HepG2 (cell line): ENCODE data around the gene FAM216A. TPM values are rescaled to one million over a fixed set of nuclear protein-coding genes. Genes with fewer than 3 reads are reported as not detected.
A peak's percentile ranks its signal among the peaks of the same experiment; 100 is the strongest.

Experiments
- CHD4 ChIP-seq: fragments of 200-600 bp; sonication (generic); IDR thresholded peaks from 2 replicates; pipeline ENCODE4 v1.7.0; 2017; ENCODE audit warnings: mild to moderate bottlenecking, low read length, borderline replicate concordance
- CREB1 ChIP-seq, 2 experiments: fragments of 450-650 bp in 1 of 2; IDR thresholded peaks; 2 replicates each; pipeline ENCODE4 v1.6.1; 2016 to 2017; ENCODE audit warnings: control low read depth in 1 of 2, mild to moderate bottlenecking in 1 of 2, missing compliant biosample characterization in 1 of 2, missing genetic modification characterization in 1 of 2
- EEA1 ChIP-seq: sonication (generic); formaldehyde crosslinking; IDR thresholded peaks from 2 replicates; pipeline ENCODE4 v1.5.1; 2020; ENCODE audit warnings: mild to moderate bottlenecking, missing genetic modification reagents, borderline replicate concordance
- HES4 ChIP-seq: sonication (generic); formaldehyde crosslinking; IDR thresholded peaks from 2 replicates; pipeline ENCODE4 v1.9.0; 2021; ENCODE audit warnings: mild to moderate bottlenecking, missing genetic modification reagents, borderline replicate concordance
- KDM5B ChIP-seq: sonication (generic); formaldehyde crosslinking; IDR thresholded peaks from 2 replicates; pipeline ENCODE4 v1.4.0; 2020; ENCODE audit warnings: missing genetic modification reagents, mild to moderate bottlenecking, borderline replicate concordance
- KLF9 ChIP-seq: IDR thresholded peaks from 2 replicates; pipeline ENCODE4 v1.6.1; 2016; ENCODE audit warnings: low read depth
- MEF2D ChIP-seq: sonication (generic); formaldehyde crosslinking; IDR thresholded peaks from 2 replicates; pipeline ENCODE4 v1.5.1; 2020; ENCODE audit warnings: mild to moderate bottlenecking, missing genetic modification reagents
- ONECUT2 ChIP-seq: sonication (generic); formaldehyde crosslinking; IDR thresholded peaks from 2 replicates; pipeline ENCODE4 v1.4.0; 2020; ENCODE audit warnings: missing genetic modification reagents
- POLR2G ChIP-seq: fragments of 200-400 bp; formaldehyde crosslinking; IDR thresholded peaks from 2 replicates; pipeline ENCODE4 v1.6.1; 2018; ENCODE audit warnings: mild to moderate bottlenecking, low read depth, low read length, moderate library complexity
- RFXAP ChIP-seq: sonication (generic); formaldehyde crosslinking; IDR thresholded peaks from 2 replicates; pipeline ENCODE4 v1.4.0; 2020; ENCODE audit warnings: missing genetic modification reagents, borderline replicate concordance
- SIN3B ChIP-seq: fragments of 150-350 bp; IDR thresholded peaks from 2 replicates; pipeline ENCODE4 v1.6.1; 2014; ENCODE audit warnings: low read length
- SNAI1 ChIP-seq: sonication (generic); formaldehyde crosslinking; IDR thresholded peaks from 2 replicates; pipeline ENCODE4 v1.5.0; 2020; ENCODE audit warnings: mild to moderate bottlenecking, missing genetic modification reagents, borderline replicate concordance
- SRY ChIP-seq: sonication (generic); formaldehyde crosslinking; IDR thresholded peaks from 2 replicates; pipeline ENCODE4 v1.8.0; 2022; ENCODE audit warnings: mild to moderate bottlenecking, missing genetic modification reagents
- TCF7 ChIP-seq: sonication (generic); IDR thresholded peaks from 2 replicates; pipeline ENCODE4 v1.6.1; 2016; ENCODE audit warnings: antibody characterized with exemption, low read depth
- ZFP82 ChIP-seq: sonication (generic); formaldehyde crosslinking; IDR thresholded peaks from 2 replicates; pipeline ENCODE4 v1.5.1; 2020; ENCODE audit warnings: mild to moderate bottlenecking, missing genetic modification reagents, borderline replicate concordance
- ZNF12 ChIP-seq: sonication (generic); formaldehyde crosslinking; IDR thresholded peaks from 2 replicates; pipeline ENCODE4 v1.5.0; 2020; ENCODE audit warnings: missing genetic modification reagents
- ZNF235 ChIP-seq: sonication (generic); formaldehyde crosslinking; IDR thresholded peaks from 2 replicates; pipeline ENCODE4 v1.8.1; 2023; ENCODE audit warnings: mild to moderate bottlenecking, missing genetic modification reagents, borderline replicate concordance
- ZNF44 ChIP-seq: sonication (generic); formaldehyde crosslinking; IDR thresholded peaks from 2 replicates; pipeline ENCODE4 v1.5.1; 2020; ENCODE audit warnings: mild to moderate bottlenecking, missing genetic modification reagents
- ZNF563 ChIP-seq: sonication (generic); formaldehyde crosslinking; IDR thresholded peaks from 2 replicates; pipeline ENCODE4 v1.8.0; 2022; ENCODE audit warnings: mild to moderate bottlenecking, moderate library complexity, missing genetic modification reagents
- polyA plus RNA-seq, 8 experiments: library from polyadenylated mRNA; depleted of rRNA in 3 of 8; stranded (reverse) in 7 of 8; unstranded in 1 of 8; fragments of >200 nt; fragmentation: Illumina TruSeq in 4 of 8; extraction: Trizol in 4 of 8; gene quantifications; 2 replicates each; pipeline versions ENCODE4 v1.2.1 to v1.2.3, GENCODE V29; 2011 to 2016; ENCODE audit warnings: low read depth in 4 of 8, missing spikeins in 1 of 8, mixed read lengths in 1 of 8; ENCODE audit not compliant: insufficient read depth in 1 of 8
- total RNA-seq, 5 experiments: library from RNA; depleted of rRNA; stranded (reverse); fragments of >200 nt; fragmentation: Illumina TruSeq; extraction: Trizol; gene quantifications; 2 replicates each; pipeline ENCODE4 v1.2.3, GENCODE V29; 2016; ENCODE audit warnings: low read depth in 1 of 5
- TF ChIP-seq, protein P1 (sequence below): sonication (generic); formaldehyde crosslinking; IDR thresholded peaks from 2 replicates; pipeline ENCODE4 v1.4.0; 2020; ENCODE audit warnings: missing genetic modification reagents, mild to moderate bottlenecking, borderline replicate concordance
- TF ChIP-seq, protein P2 (sequence below): sonication (generic); formaldehyde crosslinking; conservative IDR thresholded peaks from 2 replicates; pipeline ENCODE4 v1.4.0; 2020; ENCODE audit warnings: missing genetic modification reagents
- TF ChIP-seq, protein P3 (sequence below): sonication (generic); formaldehyde crosslinking; IDR thresholded peaks from 2 replicates; pipeline ENCODE4 v1.5.1; 2020; ENCODE audit warnings: missing genetic modification reagents, mild to moderate bottlenecking, borderline replicate concordance

The FAM216A gene
- total and polyA plus RNA-seq, 2 of the 13 experiments (the other 11 are each of a cell fraction or from before 2014, with no cell fraction given): 20.3 to 31.2 TPM

DNA sequence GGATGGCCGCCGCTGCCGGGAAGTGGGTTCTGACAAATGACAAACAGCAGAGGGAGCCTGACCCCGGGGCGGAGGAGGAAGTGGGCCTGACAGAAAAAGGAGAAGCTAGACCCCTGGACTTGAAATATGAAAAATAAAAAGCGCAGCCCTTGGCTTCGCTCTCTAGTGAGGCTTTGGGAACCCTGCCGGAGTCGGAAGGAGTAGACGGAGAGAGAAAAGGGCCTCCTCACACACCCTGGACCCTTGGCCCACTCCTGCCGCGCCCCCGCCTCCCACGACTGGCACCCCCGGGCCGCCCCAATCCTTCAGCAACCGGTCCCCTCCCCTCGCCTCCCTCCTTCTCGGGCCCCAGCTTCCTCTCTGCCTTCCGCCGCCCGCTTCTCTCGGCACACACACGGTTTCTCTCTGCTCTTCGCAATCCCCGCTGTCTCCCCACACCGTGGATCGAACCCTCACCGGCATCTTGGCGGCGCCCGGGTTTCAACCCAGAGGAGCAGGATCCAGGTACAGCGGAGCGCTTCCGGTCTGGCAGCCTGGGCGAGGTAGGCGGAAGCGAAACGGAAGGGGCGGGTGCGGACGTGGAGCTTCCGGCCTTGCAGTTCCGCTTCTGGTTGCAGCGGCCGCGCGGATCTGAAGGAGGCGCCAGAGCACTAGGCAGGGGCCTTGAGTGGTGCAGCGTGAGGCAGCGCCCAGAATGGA, 18.7 kb upstream of the FAM216A start, which contains the start of gene ARPC3 (continued):
- TF ChIP-seq ONECUT2 (no peak; the same call in 1 of the 2 replicates), ZNF235 (peak; percentile 86; the same call in 1 of the 2 replicates), SNAI1 (CRISPR knock-in tag) (0 out of 2 replicates have a peak, but pooled peaks have one; percentile 69), SIN3B (no peak), RFXAP (CRISPR knock-in tag) (peak; percentile 38; the same call in 1 of the 2 replicates), EEA1 (CRISPR knock-in tag) (peak; percentile 12; the same call in 1 of the 2 replicates), ZNF44 (peak; percentile 84; the same call in 1 of the 2 replicates), SRY (CRISPR knock-in tag) (0 out of 2 replicates have a peak, but pooled peaks have one; percentile 56), ZNF563 (CRISPR knock-in tag) (peak; percentile 31; the same call in 1 of the 2 replicates), TCF7 (no peak), HES4 (CRISPR knock-in tag) (peak; percentile 54; the same call in 1 of the 2 replicates), ZNF12 (CRISPR knock-in tag) (no peak), ZFP82 (CRISPR knock-in tag) (peak; percentile 83; the same call in 1 of the 2 replicates), MEF2D (CRISPR knock-in tag) (peak; percentile 74; the same call in 1 of the 2 replicates), CHD4 (0 out of 2 replicates have a peak, but pooled peaks have one; percentile 2), KLF9 (CRISPR knock-in tag) (0 out of 2 replicates have a peak, but pooled peaks have one; percentile 53), POLR2G (peak; percentile 89), CREB1 (IDR thresholded peaks at IDR 0.05) (peak; percentile 28; the same call in 1 of the 2 replicates), CREB1 (CRISPR knock-in tag; IDR thresholded peaks at IDR 0.05) (peak; percentile 75), KDM5B (CRISPR knock-in tag) (peak; percentile 87; the same call in 1 of the 2 replicates)
- TF ChIP-seq, protein P1, sequence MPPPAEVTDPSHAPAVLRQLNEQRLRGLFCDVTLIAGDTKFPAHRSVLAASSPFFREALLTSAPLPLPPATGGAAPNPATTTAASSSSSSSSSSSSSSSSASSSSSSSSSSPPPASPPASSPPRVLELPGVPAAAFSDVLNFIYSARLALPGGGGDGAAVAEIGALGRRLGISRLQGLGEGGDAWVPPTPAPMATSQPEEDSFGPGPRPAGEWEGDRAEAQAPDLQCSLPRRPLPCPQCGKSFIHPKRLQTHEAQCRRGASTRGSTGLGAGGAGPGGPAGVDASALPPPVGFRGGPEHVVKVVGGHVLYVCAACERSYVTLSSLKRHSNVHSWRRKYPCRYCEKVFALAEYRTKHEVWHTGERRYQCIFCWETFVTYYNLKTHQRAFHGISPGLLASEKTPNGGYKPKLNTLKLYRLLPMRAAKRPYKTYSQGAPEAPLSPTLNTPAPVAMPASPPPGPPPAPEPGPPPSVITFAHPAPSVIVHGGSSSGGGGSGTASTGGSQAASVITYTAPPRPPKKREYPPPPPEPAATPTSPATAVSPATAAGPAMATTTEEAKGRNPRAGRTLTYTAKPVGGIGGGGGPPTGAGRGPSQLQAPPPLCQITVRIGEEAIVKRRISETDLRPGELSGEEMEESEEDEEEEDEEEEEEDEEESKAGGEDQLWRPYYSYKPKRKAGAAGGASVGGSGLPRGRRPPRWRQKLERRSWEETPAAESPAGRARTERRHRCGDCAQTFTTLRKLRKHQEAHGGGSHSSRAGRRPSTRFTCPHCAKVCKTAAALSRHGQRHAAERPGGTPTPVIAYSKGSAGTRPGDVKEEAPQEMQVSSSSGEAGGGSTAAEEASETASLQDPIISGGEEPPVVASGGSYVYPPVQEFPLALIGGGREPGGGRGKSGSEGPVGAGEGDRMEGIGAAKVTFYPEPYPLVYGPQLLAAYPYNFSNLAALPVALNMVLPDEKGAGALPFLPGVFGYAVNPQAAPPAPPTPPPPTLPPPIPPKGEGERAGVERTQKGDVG (CRISPR knock-in tag): peak; percentile 60; the same call in 1 of the 2 replicates
- TF ChIP-seq, protein P2, sequence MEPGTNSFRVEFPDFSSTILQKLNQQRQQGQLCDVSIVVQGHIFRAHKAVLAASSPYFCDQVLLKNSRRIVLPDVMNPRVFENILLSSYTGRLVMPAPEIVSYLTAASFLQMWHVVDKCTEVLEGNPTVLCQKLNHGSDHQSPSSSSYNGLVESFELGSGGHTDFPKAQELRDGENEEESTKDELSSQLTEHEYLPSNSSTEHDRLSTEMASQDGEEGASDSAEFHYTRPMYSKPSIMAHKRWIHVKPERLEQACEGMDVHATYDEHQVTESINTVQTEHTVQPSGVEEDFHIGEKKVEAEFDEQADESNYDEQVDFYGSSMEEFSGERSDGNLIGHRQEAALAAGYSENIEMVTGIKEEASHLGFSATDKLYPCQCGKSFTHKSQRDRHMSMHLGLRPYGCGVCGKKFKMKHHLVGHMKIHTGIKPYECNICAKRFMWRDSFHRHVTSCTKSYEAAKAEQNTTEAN (CRISPR knock-in tag): no peak
- TF ChIP-seq, protein P3, sequence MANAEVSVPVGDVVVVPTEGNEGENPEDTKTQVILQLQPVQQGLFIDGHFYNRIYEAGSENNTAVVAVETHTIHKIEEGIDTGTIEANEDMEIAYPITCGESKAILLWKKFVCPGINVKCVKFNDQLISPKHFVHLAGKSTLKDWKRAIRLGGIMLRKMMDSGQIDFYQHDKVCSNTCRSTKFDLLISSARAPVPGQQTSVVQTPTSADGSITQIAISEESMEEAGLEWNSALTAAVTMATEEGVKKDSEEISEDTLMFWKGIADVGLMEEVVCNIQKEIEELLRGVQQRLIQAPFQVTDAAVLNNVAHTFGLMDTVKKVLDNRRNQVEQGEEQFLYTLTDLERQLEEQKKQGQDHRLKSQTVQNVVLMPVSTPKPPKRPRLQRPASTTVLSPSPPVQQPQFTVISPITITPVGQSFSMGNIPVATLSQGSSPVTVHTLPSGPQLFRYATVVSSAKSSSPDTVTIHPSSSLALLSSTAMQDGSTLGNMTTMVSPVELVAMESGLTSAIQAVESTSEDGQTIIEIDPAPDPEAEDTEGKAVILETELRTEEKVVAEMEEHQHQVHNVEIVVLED (CRISPR knock-in tag): peak; percentile 69; the same call in 1 of the 2 replicates
